HG02852 (cell line): ENCODE measurements around the gene VSTM4.

Experiments used
- ATAC-seq: cut with Tn5 transposase; IDR thresholded peaks from one replicate; pipeline ENCODE4 v1.9.1; 2021; ENCODE audit warnings: mild to moderate bottlenecking, moderate library complexity; ENCODE audit not compliant: unreplicated experiment

Gene VSTM4

GRCh38 chr10:49012603-49013002, 102.7 kb downstream of the VSTM4 start:
- ATAC-seq, result no peak

DNA sequence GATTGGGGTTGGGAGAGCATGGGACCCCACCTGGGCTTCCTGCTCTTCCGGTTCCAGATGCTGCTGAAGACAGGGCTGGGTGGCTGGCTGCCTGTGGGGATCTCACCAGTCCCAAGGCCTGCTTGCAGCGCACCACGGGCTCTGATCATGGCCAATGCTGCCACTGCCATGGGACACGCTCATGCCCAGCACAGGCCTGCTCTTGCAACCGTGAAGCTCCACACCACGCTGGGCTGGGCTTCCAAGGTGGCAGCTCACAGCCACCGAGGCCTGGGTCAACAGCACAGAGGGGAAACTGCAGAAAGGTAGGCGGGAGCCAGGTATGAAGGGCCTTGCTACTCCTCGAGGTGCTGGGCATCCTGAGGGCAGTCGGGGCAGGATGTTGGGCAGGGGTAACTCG, 103.6 kb downstream of the VSTM4 start:
- no peak for ATAC-seq

DNA sequence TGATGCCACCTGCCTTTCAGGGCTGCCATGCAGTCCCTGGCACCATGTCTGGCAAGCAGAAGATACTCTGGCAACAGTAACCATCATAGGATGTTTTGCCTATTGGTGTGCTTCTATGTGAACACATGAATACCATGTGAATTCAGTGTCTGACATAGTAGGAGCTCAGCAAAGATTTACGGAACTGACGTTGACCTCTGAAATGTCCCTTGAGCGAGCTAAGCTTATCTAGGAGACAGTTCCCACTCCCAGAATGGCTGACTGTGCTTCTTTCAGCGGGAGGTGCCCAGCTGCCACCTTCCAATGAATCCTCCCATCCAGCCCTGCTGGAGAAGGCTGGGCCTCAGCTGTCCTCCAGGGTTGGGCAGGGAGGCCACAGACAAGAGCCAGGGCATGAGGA, 104.5 kb downstream of the VSTM4 start:
- no peak for ATAC-seq

DNA sequence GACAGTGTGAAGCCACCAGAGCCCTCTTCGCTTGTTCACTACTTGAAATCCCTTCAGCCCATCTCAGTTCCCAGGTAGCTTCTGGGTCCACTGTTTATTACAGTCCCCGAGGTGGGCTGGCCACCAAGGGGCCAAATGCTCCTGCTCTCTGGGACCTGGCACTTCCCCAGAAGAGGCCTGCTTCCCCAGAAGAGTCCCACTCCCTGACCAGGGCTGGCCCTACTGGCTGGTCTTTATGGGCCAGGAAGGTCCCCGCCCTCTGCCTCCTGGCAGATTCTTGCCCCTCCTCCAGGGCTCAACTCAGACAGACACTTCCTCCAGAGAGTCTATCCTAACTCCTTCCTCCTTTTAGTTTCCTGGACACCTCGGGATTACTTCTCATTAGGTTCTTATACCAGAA, 105.0 kb downstream of the VSTM4 start:
- no peak for ATAC-seq

GRCh38 chr10:49009199-49009979, 105.9 kb downstream of the VSTM4 start:
- no peak for ATAC-seq

GRCh38 chr10:49008505-49009198, 106.7 kb downstream of the VSTM4 start:
- ATAC-seq, result no peak

DNA sequence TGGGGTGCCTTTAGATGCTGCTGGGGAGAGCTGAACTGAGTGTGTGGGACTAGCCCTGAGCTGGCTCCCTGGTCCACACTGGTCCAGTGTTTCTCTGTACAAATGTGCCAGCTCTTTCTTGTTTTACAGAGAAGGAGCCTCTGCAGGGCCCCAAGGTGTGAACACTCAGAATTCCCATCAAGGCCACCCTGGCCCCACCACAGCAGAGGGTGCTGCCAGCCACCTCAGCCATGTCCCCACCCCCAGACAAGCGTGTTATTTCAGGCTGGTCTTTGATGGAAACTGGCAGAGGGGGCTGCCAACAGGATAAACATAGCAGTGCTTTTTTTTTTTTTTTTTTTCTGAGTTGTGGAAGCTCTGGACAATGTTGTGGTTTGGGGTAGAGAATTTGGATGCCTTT, 107.2 kb downstream of the VSTM4 start:
- no peak for ATAC-seq

DNA sequence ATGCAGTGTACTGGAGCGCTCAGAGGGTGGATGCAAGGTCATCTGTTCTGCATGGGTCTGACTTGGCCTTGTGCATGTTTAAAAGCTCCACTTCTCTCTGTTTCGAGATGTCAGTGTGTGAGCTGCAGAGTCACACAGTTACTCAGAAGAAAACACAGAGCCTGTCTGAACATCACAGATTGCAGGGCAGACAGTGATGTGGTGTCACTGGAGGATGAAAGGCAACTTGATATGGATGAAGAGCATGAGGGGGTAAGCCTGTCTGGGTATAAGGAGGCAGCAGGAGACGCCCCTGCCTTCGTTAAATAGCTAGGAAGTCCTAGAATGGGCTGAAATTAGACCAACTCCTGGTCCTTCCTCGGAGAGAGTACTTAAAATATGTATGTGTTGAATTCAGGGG, 108.2 kb downstream of the VSTM4 start:
- no peak for ATAC-seq

- ATAC-seq, result no peak
Observed at GRCh38 chr10:49005270-49005669, 110.1 kb downstream of the VSTM4 start.

- ATAC-seq, result no peak
Observed at GRCh38 chr10:49001870-49002672, 113.3 kb downstream of the VSTM4 start.

- no peak for ATAC-seq
Observed at GRCh38 chr10:49001402-49001801, 113.9 kb downstream of the VSTM4 start.

GRCh38 chr10:49000437-49001398, 114.6 kb downstream of the VSTM4 start:
- no peak for ATAC-seq

- ATAC-seq, result no peak
Observed at GRCh38 chr10:48999346-48999745, 116.0 kb downstream of the VSTM4 start.

DNA sequence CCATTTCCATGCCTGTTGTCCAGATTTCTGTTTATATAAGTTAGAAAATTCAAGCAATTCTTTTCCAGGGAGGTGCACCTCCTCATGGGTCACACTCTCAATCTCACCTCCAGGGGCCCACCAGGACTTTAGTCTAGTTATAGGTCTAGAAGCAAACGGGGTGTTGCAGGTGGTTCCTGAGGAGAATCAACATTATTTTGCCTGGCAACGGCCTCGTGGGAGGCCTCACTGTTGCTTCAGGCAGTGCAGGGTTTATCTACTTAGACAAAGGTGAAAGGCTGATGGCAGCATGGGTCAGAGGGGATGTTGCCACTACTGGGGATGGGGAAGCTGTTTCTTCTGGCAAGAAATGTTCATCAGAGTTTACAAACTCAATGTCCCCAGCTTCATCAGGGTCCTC, 119.0 kb downstream of the VSTM4 start:
- ATAC-seq, result no peak

DNA sequence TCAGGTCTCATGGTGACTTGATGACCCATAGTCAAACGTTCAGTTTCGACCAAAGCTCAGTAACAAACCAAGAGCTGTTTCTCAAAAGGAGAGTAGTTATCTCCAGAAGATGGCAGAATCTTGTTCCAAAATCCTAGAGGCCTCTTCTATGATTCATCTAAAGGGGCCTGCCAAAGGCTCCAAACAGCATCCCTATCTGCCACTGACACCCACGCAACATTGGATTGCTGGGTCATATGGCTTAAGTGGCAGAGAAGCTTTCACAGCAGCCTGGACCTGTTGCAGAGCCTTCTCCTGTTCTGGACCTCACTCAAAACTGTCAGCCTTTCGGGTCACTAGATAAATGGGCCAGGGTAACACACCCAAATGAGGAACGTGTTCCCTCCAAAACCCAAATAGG, 121.7 kb downstream of the VSTM4 start:
- no peak for ATAC-seq

- ATAC-seq, result no peak
Observed at GRCh38 chr10:48990226-48990625, 125.1 kb downstream of the VSTM4 start.

DNA sequence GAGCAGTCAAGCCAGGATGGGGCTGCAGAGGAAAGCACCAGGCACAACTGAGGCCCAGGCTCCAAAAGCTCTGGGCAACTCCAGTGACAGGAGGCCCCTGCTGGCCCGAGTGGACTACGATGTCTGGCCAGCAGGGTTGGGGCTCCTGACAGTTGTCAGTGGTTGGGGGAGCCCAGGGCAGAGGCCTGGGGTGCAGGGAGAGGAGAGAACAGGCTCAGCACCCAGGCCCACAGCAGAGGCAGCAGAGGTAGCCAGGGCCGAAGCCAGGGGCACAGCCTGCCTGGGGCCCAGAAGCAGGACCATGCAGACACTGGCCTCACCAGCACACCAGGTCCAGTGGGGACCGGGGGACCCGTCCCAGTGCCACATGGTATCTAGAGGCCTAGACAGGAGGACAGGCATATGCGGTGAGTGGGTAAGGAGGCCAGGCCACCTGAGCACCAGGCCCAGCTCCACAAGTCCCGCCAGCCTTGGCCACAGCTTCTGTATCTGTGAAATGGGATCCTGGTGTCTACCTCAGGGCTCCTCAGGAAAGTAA, 129.6 kb downstream of the VSTM4 start:
- ATAC-seq, result no peak

DNA sequence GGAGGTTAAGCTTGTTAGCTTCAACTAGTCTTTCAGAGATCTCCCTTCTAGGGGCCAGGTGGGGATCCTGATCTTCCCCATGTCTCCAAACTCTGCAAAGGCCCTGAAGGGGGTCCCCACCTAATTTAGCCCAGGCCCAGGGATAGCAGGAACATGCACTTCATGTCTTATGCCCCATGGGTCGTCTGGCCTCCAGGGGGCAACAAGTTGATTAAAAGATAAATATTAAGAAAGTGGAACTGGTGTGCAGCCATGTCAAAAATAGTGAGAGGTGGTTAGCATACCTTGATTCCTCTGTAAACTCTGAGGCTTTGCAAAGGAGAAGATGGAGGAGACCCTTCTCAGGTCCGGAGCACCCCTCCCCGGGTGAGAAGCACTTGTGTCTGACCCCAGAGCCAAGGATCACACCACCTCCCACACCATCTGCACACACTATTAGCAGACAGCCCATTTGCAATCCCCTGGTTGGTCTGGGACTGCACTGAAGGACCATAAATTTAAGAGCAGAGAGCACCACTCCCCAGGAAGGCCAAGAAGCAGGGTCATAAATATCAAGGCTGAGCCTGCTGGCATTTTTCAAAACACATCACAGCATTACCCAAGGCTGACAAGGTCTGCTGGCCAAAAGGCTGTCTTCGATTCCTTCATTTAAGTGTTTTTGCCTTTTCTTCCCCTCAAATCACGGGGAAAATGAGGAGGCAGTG, 131.5 kb downstream of the VSTM4 start:
- no peak for ATAC-seq

- ATAC-seq, result no peak
Observed at GRCh38 chr10:48982584-48982983, 132.7 kb downstream of the VSTM4 start.
